Activated CD4-positive, alpha-beta T cell treated with anti-CD3 and anti-CD28 coated beads, Interleukin-2, amount 50 U/mL, for 24 hours (primary cell): ENCODE data around the gene MEF2B.
A peak's percentile ranks its signal among the peaks of the same experiment; 100 is the strongest.
"Not testable (repeated sequence)": the region's sequence is repeated elsewhere in the genome, so short reads cannot be mapped to it uniquely, and the experiment has no call there.

ENCODE experiments used
- DNase-seq, 2 donors: peaks; one replicate each; pipeline ENCODE4 v3.0.0-alpha.2; 2020; ENCODE audit warnings: low read depth in 1 of 2, low spot score in 1 of 2

Gene MEF2B

GRCh38 chr19:19132912-19133311 lies 37.2 kb downstream of the MEF2B start:
- no peak for DNase-seq

GRCh38 chr19:19131989-19132388 lies 38.1 kb downstream of the MEF2B start:
- no peak for DNase-seq

GRCh38 chr19:19126102-19126501 lies 44.0 kb downstream of the MEF2B start:
- no peak for DNase-seq

- DNase-seq, result no peak
Measured at GRCh38 chr19:19123386-19123785, 46.7 kb downstream of the MEF2B start.

- no peak for DNase-seq
Measured at GRCh38 chr19:19122902-19123301, 47.2 kb downstream of the MEF2B start.

GRCh38 chr19:19121371-19121770 lies 48.7 kb downstream of the MEF2B start:
- no peak for DNase-seq

- DNase-seq, result no peak
Measured at GRCh38 chr19:19120308-19121231, 49.5 kb downstream of the MEF2B start.

GRCh38 chr19:19119325-19120237 lies 50.5 kb downstream of the MEF2B start:
- DNase-seq, result no peak

- peak in 1 of 2 donors; percentile 23 for DNase-seq
Measured at GRCh38 chr19:19115954-19116353, 54.1 kb downstream of the MEF2B start.

- DNase-seq, result no peak
Measured at GRCh38 chr19:19113040-19113626, 56.9 kb downstream of the MEF2B start.

GRCh38 chr19:19111967-19112580 lies 58.0 kb downstream of the MEF2B start:
- DNase-seq, result no peak

GRCh38 chr19:19111136-19111835 lies 58.8 kb downstream of the MEF2B start:
- DNase-seq, result no peak

- DNase-seq, result no peak
Measured at GRCh38 chr19:19110410-19111135, 59.5 kb downstream of the MEF2B start.

- DNase-seq, result no peak
Measured at GRCh38 chr19:19109601-19110000, 60.5 kb downstream of the MEF2B start.

GRCh38 chr19:19107654-19108053 lies 62.4 kb downstream of the MEF2B start:
- DNase-seq, result no peak

- DNase-seq, result not testable (repeated sequence)
Measured at GRCh38 chr19:19106938-19107337, 63.1 kb downstream of the MEF2B start.

- no peak for DNase-seq
Measured at GRCh38 chr19:19106056-19106551, 64.0 kb downstream of the MEF2B start.

- DNase-seq, result no peak
Measured at GRCh38 chr19:19105365-19106055, 64.6 kb downstream of the MEF2B start.

- DNase-seq, result no peak
Measured at GRCh38 chr19:19103167-19103566, 66.9 kb downstream of the MEF2B start.
